ENCODE measurements around the gene ROPN1. TPM values are rescaled to one million over a fixed set of nuclear protein-coding genes. Genes with fewer than 3 reads are reported as not detected.

ROPN1 gene
- total and polyA plus RNA-seq, 2 of the 4 experiments (the other 2 are of a cell fraction), result 0.03 to 0.18 TPM

- H3K9ac ChIP-seq (ENCODE audit: low read depth, low read length), result no peak overlapping the region
- H2BK5ac ChIP-seq (ENCODE audit: low read depth, low read length, poor library complexity, severe bottlenecking), result no peak overlapping the region
- H3K79me1 ChIP-seq (ENCODE audit: low read depth in 1 of 2, low read length in 2 of 2), result no peaks in the 10 kb centered on the region
- no peak overlapping the region for H2AFZ ChIP-seq (replicated peaks; ENCODE audit: low read length, poor library complexity)
- no peak overlapping the region for H2BK120ac ChIP-seq (ENCODE audit: low read depth, low read length)
- no peak overlapping the region for H3K14ac ChIP-seq (replicated peaks; ENCODE audit: low read depth, low read length)
- H3K9me1 ChIP-seq (ENCODE audit: insufficient read depth, low read length), result 0 out of 2 replicates have a peak, but pooled peaks cover 5% of the 10 kb centered on the region
- no peaks in the 10 kb centered on the region for H4K20me1 ChIP-seq (ENCODE audit: insufficient read depth, low read length)
- no peak overlapping the region for H2BK15ac ChIP-seq (ENCODE audit: low read depth, low read length)
- POLR2A ChIA-PET (ENCODE audit: unreplicated experiment), result no interaction called here
- no peak overlapping the region for H4K91ac ChIP-seq (ENCODE audit: insufficient read depth, low read depth, low read length)
- peaks cover 44% of the 10 kb centered on the region for H3K27me3 ChIP-seq (ENCODE audit: control insufficient read depth, insufficient read depth, low read length)
- peaks cover 3% of the 10 kb centered on the region for H3K9me3 ChIP-seq (ENCODE audit: control insufficient read depth, insufficient read depth, low read length)
- no peak overlapping the region for H2BK20ac ChIP-seq (ENCODE audit: low read depth, low read length)
- dilution Hi-C loops (cut with HindIII; ENCODE audit: low sequenced_read_pairs, unreplicated experiment) (no loop called here), intact Hi-C loops (cut with micrococcal nuclease) (no loop called here), in situ Hi-C loops (cut with MboI; ENCODE audit: low sequenced_read_pairs) (no loop called here)
- no peak overlapping the region for H4K8ac ChIP-seq (ENCODE audit: low read depth in 2 of 2, low read length in 2 of 2)
- ATAC-seq (ENCODE audit: low read depth), result no peak
- H3K27ac ChIP-seq (ENCODE audit: insufficient read depth, low read length), result no peak overlapping the region
- H3K4ac ChIP-seq (ENCODE audit: low read depth, low read length), result no peak overlapping the region
- H3K36me3 ChIP-seq (ENCODE audit: control insufficient read depth, insufficient read depth, low read length), result no peaks in the 10 kb centered on the region
- no peak overlapping the region for H2AK5ac ChIP-seq (ENCODE audit: low read depth, low read length)
- H3K4me2 ChIP-seq (ENCODE audit: low read depth, low read length), result no peak overlapping the region
- H3K56ac ChIP-seq (ENCODE audit: extremely low read depth, insufficient read depth, low read length), result no peak overlapping the region
- no peak overlapping the region for H3K4me3 ChIP-seq (ENCODE audit: insufficient read depth, low read depth, low read length)
- no peak overlapping the region for H3K18ac ChIP-seq (ENCODE audit: low read depth, low read length)
- no peak for DNase-seq
- H3K4me1 ChIP-seq (ENCODE audit: control insufficient read depth, insufficient read depth, low read length), result no peaks in the 10 kb centered on the region
- BruUV-seq (replicated peaks), result no TSS peak
- 71% methylated on average over 1 of the region's 1 CpG; no CpG with 5 or more reads in 1 of the 2 experiments for WGBS, 2 experiments (ENCODE audit: extremely low coverage in 2 of 2, insufficient read length in 1 of 2)
- TF ChIP-seq, protein P1, sequence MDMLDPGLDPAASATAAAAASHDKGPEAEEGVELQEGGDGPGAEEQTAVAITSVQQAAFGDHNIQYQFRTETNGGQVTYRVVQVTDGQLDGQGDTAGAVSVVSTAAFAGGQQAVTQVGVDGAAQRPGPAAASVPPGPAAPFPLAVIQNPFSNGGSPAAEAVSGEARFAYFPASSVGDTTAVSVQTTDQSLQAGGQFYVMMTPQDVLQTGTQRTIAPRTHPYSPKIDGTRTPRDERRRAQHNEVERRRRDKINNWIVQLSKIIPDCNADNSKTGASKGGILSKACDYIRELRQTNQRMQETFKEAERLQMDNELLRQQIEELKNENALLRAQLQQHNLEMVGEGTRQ (IDR thresholded peaks at IDR 0.05; ENCODE audit: low read depth, low read length), result no peak
- TF ChIP-seq NFE2L2 (IDR thresholded peaks at IDR 0.05; ENCODE audit: low read depth, low read length), result no peak
- no peak for TF ChIP-seq MXI1 (IDR thresholded peaks at IDR 0.05; ENCODE audit: borderline replicate concordance, low read depth, low read length)
- TF ChIP-seq RCOR1 (IDR thresholded peaks at IDR 0.05; ENCODE audit: insufficient replicate concordance, low read length), result no peak
- TF ChIP-seq FOS (IDR thresholded peaks at IDR 0.05; ENCODE audit: low read depth, low read length), result no peak
- no peak for TF ChIP-seq BHLHE40 (IDR thresholded peaks at IDR 0.05; ENCODE audit: low read depth, low read length)
- TF ChIP-seq MAZ (IDR thresholded peaks at IDR 0.05; ENCODE audit: borderline replicate concordance, low read depth, low read length), result no peak
- TF ChIP-seq SMC3 (IDR thresholded peaks at IDR 0.05; ENCODE audit: low read depth, low read length), result no peak
- no peak for TF ChIP-seq CHD1 (IDR thresholded peaks at IDR 0.05; ENCODE audit: low read depth, low read length)
- TF ChIP-seq, protein P2, sequence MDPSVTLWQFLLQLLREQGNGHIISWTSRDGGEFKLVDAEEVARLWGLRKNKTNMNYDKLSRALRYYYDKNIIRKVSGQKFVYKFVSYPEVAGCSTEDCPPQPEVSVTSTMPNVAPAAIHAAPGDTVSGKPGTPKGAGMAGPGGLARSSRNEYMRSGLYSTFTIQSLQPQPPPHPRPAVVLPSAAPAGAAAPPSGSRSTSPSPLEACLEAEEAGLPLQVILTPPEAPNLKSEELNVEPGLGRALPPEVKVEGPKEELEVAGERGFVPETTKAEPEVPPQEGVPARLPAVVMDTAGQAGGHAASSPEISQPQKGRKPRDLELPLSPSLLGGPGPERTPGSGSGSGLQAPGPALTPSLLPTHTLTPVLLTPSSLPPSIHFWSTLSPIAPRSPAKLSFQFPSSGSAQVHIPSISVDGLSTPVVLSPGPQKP (IDR thresholded peaks at IDR 0.05; ENCODE audit: borderline replicate concordance, low read depth, low read length), result no peak
- no peak for TF ChIP-seq MAFK (IDR thresholded peaks at IDR 0.05; ENCODE audit: low read depth, low read length)
- no peak for TF ChIP-seq RAD21 (IDR thresholded peaks at IDR 0.05; ENCODE audit: low read length)
- no peak for TF ChIP-seq CTCF (conservative IDR thresholded peaks at IDR 0.05; ENCODE audit: low read depth, low read length)
- no peak for TF ChIP-seq RFX5 (IDR thresholded peaks at IDR 0.05; ENCODE audit: low read depth, low read length)
- no peak for TF ChIP-seq CEBPB (IDR thresholded peaks at IDR 0.05; ENCODE audit: low read depth, low read length)
- no peak for TF ChIP-seq POLR2A (IDR thresholded peaks at IDR 0.05; ENCODE audit: low read depth, low read length)
- CTCF ChIA-PET, result no interaction called here
- H4K5ac ChIP-seq (ENCODE audit: low read depth, low read length), result no peak overlapping the region
- H3K23ac ChIP-seq (ENCODE audit: low read depth, low read length), result no peak overlapping the region
- no peak overlapping the region for H2AK9ac ChIP-seq (replicated peaks; ENCODE audit: low read depth, low read length, poor library complexity)
These were observed 7.6 kb downstream of the ROPN1 start for GRCh38 chr3:123984350-123984749.

All from IMR-90 (cell line).